Measurements from ENCODE around the gene PCDHA8.
"Not testable (repeated sequence)": the region's sequence is repeated elsewhere in the genome, so short reads cannot be mapped to it uniquely, and the experiment has no call there.

PCDHA8 gene

GRCh38 chr5:140801494-140801841, 39.5 kb upstream of the PCDHA8 start:
- no peak for DNase-seq (ENCODE audit: low read depth)
- H3K4me3 ChIP-seq (ENCODE audit: low read depth, low read length), result no peak overlapping the region
- TF ChIP-seq CTCF (IDR thresholded peaks at IDR 0.05; ENCODE audit: low read depth, low read length, missing control alignments), result no peak

DNA sequence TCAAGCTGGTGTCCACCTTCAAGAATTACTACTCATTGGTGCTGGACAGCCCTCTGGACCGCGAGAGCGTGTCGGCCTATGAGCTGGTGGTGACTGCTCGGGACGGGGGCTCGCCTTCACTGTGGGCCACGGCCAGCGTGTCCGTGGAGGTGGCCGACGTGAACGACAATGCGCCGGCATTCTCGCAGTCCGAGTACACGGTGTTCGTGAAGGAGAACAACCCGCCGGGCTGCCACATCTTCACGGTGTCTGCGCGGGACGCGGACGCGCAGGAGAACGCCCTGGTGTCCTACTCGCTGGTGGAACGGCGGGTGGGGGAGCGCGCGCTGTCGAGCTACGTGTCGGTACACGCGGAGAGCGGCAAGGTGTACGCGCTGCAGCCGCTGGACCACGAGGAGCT, 38.6 kb upstream of the PCDHA8 start:
- not testable (repeated sequence) for DNase-seq (ENCODE audit: low read depth); H3K4me3 ChIP-seq (ENCODE audit: low read depth, low read length)

DNA sequence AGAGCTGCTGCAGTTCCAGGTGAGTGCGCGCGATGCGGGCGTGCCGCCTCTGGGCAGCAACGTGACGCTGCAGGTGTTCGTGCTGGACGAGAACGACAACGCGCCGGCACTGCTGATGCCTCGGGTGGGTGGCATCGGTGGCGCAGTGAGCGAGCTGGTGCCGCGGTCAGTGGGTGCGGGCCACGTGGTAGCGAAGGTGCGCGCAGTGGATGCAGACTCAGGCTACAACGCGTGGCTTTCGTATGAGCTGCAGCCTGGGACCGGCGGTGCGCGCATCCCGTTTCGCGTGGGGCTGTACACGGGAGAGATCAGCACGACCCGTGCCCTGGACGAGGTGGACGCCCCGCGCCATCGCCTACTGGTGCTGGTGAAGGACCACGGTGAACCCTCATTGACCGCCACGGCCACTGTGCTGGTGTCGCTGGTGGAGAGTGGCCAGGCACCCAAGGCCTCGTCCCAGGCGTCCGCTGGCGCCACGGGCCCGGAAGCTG, 38.2 kb upstream of the PCDHA8 start:
- TF ChIP-seq CTCF (IDR thresholded peaks at IDR 0.05; ENCODE audit: low read depth, low read length, missing control alignments), result no peak
- no peak for DNase-seq (ENCODE audit: low read depth)
- H3K4me3 ChIP-seq (ENCODE audit: low read depth, low read length), result no peak overlapping the region

- no peak for DNase-seq (ENCODE audit: low read depth)
- no peak within 1 kb of the TSS for H3K4me3 ChIP-seq (ENCODE audit: low read depth, low read length)
- peak; percentile 27 for TF ChIP-seq CTCF (IDR thresholded peaks at IDR 0.05; ENCODE audit: low read depth, low read length, missing control alignments)
Observed at GRCh38 chr5:140806834-140807775, 33.9 kb upstream of the PCDHA8 start, which contains the start of gene PCDHA4. Gene PCDHA4, plus strand, starts transcription at chr5:140807068.

- DNase-seq (ENCODE audit: low read depth); H3K4me3 ChIP-seq (ENCODE audit: low read depth, low read length): not testable (repeated sequence)
Observed at GRCh38 chr5:140808241-140808888, 32.6 kb upstream of the PCDHA8 start.

GRCh38 chr5:140808889-140809291, 32.1 kb upstream of the PCDHA8 start:
- H3K4me3 ChIP-seq (ENCODE audit: low read depth, low read length), result no peak overlapping the region
- no peak for TF ChIP-seq CTCF (IDR thresholded peaks at IDR 0.05; ENCODE audit: low read depth, low read length, missing control alignments)
- DNase-seq (ENCODE audit: low read depth), result no peak

GRCh38 chr5:140821375-140822280, 19.4 kb upstream of the PCDHA8 start, which contains the start of gene PCDHA5:
Gene PCDHA5, plus strand, starts transcription at chr5:140821613.
- no peak within 1 kb of the TSS for H3K4me3 ChIP-seq (ENCODE audit: low read depth, low read length)
- no peak for DNase-seq (ENCODE audit: low read depth)
- peak; percentile 56 for TF ChIP-seq CTCF (IDR thresholded peaks at IDR 0.05; ENCODE audit: low read depth, low read length, missing control alignments)
